Lung (tissue), 16 donors: ENCODE results near the gene NDUFAF5. TPM values are rescaled to one million over a fixed set of nuclear protein-coding genes. Genes with fewer than 3 reads are reported as not detected.
"Not testable (repeated sequence)": the region's sequence is repeated elsewhere in the genome, so short reads cannot be mapped to it uniquely, and the experiment has no call there.

Experiments used
- ATAC-seq: fragments of 200-7000 bp; cut with Tn5 transposase; one replicate; pipeline ENCODE4 v1.9.1; 2020; ENCODE audit warnings: moderate number of reproducible peaks; ENCODE audit not compliant: insufficient read depth, low FRiP score
- DNase-seq, 3 donors: peaks; one replicate each; pipeline ENCODE4 v3.0.0-alpha.2; 2013 to 2017
- H3K27ac ChIP-seq, 2 donors: one replicate each; pipeline ENCODE4 v1.5.1; 2013; ENCODE audit warnings: mild to moderate bottlenecking in 2 of 2, moderate library complexity in 2 of 2, control low read depth in 1 of 2, inconsistent platforms in 1 of 2, low read depth in 1 of 2, low read length in 1 of 2
- H3K27me3 ChIP-seq, 3 donors: one replicate each; pipeline ENCODE4 v1.5.1; 2013; ENCODE audit warnings: low read length in 2 of 3; ENCODE audit not compliant: control insufficient read depth in 3 of 3, insufficient read depth in 3 of 3
- H3K36me3 ChIP-seq, 4 donors: one replicate each; pipeline ENCODE4 v1.5.1; 2013; ENCODE audit warnings: low read length in 4 of 4, mild to moderate bottlenecking in 1 of 4, moderate library complexity in 1 of 4; ENCODE audit not compliant: control insufficient read depth in 4 of 4, insufficient read depth in 4 of 4
- H3K4me1 ChIP-seq, 5 donors: one replicate each; pipeline ENCODE4 v1.5.1; 2013; ENCODE audit warnings: low read length in 5 of 5, mild to moderate bottlenecking in 2 of 5, moderate library complexity in 1 of 5; ENCODE audit not compliant: control insufficient read depth in 5 of 5, insufficient read depth in 5 of 5
- H3K4me3 ChIP-seq: one replicate; pipeline ENCODE4 v1.5.1; 2013; ENCODE audit warnings: mild to moderate bottlenecking, control low read depth, moderate library complexity
- H3K9ac ChIP-seq, 2 donors: one replicate each; pipeline ENCODE4 v1.5.1; 2013; ENCODE audit warnings: low read length in 2 of 2, control low read depth in 1 of 2; ENCODE audit not compliant: insufficient read depth in 1 of 2
- H3K9me3 ChIP-seq, 4 donors: one replicate each; pipeline ENCODE4 v1.5.1; 2013; ENCODE audit warnings: low read length in 3 of 4, mild to moderate bottlenecking in 1 of 4, moderate library complexity in 1 of 4; ENCODE audit not compliant: control insufficient read depth in 4 of 4, insufficient read depth in 3 of 4
- CTCF ChIP-seq: IDR thresholded peaks from 2 replicates; pipeline ENCODE4 v1.5.1; 2012; ENCODE audit warnings: mild to moderate bottlenecking; ENCODE audit errors: control extremely low read depth, extremely low read depth
- WGBS, 2 donors: extraction: QIAGEN DNeasy Blood & Tissue Kit; methylation state at CpG; one replicate each; pipeline ENCODE4 v1.1.7; 2013; 5-methylcytosine and 5-hydroxymethylcytosine counted together
- long read RNA-seq, 5 donors: transcript quantifications; one replicate each; lab custom pipeline, GENCODE V29; 2026
- polyA plus RNA-seq, 2 donors: library from polyadenylated mRNA; stranded (reverse); fragments of 200-250 nt; gene quantifications; one replicate each; pipeline ENCODE4 v1.2.1, GENCODE V29; 2013
- total RNA-seq, 2 donors: library from RNA; depleted of rRNA in 1 of 2; stranded (reverse); fragments of >200 nt in 1 of 2; gene quantifications; one replicate each; pipeline ENCODE4 v1.2.1, GENCODE V29; 2014 to 2021
- donor health status: control.
- donor health status: control.
- donor health status: Bipolar disorder and iron deficiency.
- donor health status: healthy.
- donor health status: DM: yes; HTN: yes; CAD: no.

The NDUFAF5 gene
- 10 to 100 TPM; 16.6 to 23.7 TPM for total RNA-seq
- polyA plus RNA-seq = 10 to 100 TPM; 11.3 to 29.8 TPM
- long read RNA-seq, donor 1, partial matches to known transcripts = 0 of 4 reads
- long read RNA-seq, donor 1, other reads (novel, unspliced or antisense) = 0 of 4 reads
- long read RNA-seq, donor 2, full-length matches to known transcripts = 2 of 2 reads
- long read RNA-seq, donor 2, partial matches to known transcripts = 0 of 2 reads
- long read RNA-seq, donor 2, other reads (novel, unspliced or antisense) = 0 of 2 reads
- long read RNA-seq, donor 3, full-length matches to known transcripts = 4 of 4 reads
- long read RNA-seq, donor 3, partial matches to known transcripts = 0 of 4 reads
- long read RNA-seq, donor 3, other reads (novel, unspliced or antisense) = 0 of 4 reads
- long read RNA-seq, donor 4, full-length matches to known transcripts = 2 of 2 reads
- long read RNA-seq, donor 4, partial matches to known transcripts = 0 of 2 reads
- long read RNA-seq, donor 4, other reads (novel, unspliced or antisense) = 0 of 2 reads
- long read RNA-seq, donor 5, partial matches to known transcripts = 0 of 6 reads
- long read RNA-seq, donor 5, other reads (novel, unspliced or antisense) = 0 of 6 reads

DNA sequence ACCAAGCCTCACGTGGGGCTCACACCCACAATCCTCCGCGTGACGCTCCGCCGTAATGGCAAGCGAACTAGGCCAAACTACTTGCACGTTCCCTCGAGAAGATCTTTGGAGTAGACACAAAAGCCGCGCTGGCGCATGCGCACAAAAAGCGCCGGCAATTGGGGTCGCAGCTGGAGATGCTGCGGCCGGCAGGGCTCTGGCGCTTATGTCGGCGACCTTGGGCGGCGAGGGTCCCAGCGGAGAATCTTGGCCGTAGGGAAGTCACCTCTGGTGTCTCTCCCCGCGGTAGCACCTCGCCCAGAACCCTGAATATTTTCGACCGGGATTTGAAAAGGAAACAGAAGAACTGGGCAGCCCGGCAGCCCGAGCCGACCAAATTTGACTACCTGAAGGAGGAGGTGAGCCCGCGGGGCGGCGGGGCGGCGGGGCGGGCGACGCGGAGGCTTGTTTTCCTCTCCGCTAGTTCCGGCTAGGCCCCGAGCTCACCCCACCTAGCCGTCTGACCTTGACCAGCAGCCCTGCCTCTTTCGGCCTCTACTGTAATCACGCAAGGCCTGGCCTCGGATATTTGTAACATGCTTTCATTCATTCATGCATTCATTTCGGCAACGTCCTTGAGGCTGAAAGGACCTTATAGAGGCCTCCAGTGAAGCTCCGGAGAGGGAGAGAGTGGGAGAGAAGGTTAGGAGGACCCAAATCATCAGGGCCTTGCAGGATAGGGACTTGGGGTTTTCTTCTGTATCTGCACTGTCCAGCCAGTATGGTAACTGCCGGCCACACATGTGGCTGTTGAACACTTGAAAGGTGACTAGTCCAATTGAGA lies at the start of gene NDUFAF5, which contains the start of gene ESF1:
NDUFAF5 (plus strand) TSS at position 136 of the 823 bp plus-strand sequence; CDS start at position 177, 41 bp downstream.
ESF1 (minus strand) TSS at position 27 of the 823 bp plus-strand sequence. CDS start 1,779 bp downstream, outside the sequence.
- DNase-seq (peak; percentile 96 to 98 (median 98)), ATAC-seq (peak; percentile 98)
- no peaks in the 10 kb centered on the region for H3K9me3 ChIP-seq
- H3K36me3 ChIP-seq = peaks cover 8 to 26% (median 13%) of the 10 kb centered on the region in 4 donors
- H3K9ac ChIP-seq = peak within 1 kb of the TSS; percentile 65 to 90
- H3K27ac ChIP-seq = peak within 1 kb of the TSS; percentile 85 to 90
- WGBS, 2 donors = 0% methylated on average over 54 of the region's 54 CpGs
- no peaks in the 10 kb centered on the region for H3K27me3 ChIP-seq
- peaks cover 5 to 18% (median 8%) of the 10 kb centered on the region in 5 donors for H3K4me1 ChIP-seq
- peak within 1 kb of the TSS; percentile 81 for H3K4me3 ChIP-seq
- TF ChIP-seq CTCF = no peak

DNA sequence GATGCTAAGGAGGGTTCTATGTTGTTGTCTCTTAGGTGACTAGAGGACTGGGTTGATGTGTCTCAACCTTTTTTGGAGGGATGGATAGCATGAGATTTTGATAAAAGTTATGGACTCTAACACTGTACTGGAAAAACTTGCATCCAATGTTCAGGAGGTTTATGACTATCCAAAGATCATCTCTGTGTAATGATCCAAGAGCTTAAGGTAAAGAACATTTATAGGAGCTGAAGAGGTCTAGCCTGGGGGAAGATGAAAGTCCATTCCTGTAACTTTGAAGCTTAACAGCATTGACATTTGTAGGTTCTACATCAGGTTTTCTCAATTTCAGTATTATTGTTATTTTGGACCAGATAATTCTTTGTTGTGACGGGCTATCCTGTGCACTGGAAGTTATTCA lies 49.0 kb upstream of the NDUFAF5 start:
- Histone ChIP-seq H3K27ac (no peak overlapping the region), H3K4me3 (no peak overlapping the region), H3K9ac (no peak overlapping the region), H3K27me3 (no peaks in the 10 kb centered on the region), H3K4me1 (peaks cover 0 to 24% (median 0%) of the 10 kb centered on the region in 5 donors), H3K9me3 (no peaks in the 10 kb centered on the region), H3K36me3 (peaks cover 7 to 27% (median 18%) of the 10 kb centered on the region in 4 donors)
- TF ChIP-seq CTCF = no peak
- ATAC-seq (no peak), DNase-seq (no peak)
- 90 to 92% methylated on average over 1 of the region's 1 CpG for WGBS, 2 donors

DNA sequence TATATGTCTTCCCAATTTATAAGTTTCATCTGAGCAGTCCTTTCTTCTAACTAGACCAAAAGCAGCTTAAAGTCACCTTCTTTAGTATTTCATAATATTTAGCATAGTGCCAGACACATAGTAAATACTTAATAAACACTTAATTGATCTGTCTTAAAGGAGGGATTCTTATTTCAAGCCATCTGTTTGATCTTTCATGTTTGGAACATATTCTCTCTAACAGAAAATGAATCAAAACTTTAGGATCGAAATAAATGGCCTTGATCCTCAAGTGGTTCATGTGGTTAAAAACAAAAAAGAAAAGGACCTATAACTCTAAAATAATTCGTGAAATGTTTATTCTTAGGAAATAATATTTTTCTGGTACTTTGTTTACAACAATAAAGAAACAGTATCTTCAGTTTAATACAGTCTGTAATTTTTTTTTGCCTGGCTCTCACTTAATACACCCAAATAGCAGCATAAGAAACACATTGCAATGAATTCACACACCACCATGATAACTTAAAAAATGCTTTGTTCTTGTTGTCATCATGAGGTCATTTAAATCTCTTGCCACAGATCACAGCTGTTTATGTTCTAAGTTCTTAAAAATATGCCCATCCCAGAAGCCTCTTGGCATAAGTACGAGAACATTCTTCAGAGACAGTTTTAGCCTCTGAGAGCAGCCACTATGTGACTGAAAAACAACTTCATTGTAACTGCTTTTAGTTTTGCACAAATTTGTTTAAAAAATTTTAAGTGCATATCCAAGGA lies 48.2 kb upstream of the NDUFAF5 start:
- DNase-seq (peak; percentile 14 to 95 (median 93)), ATAC-seq (no peak)
- TF ChIP-seq CTCF = no peak
- Histone ChIP-seq H3K27me3 (no peaks in the 10 kb centered on the region), H3K36me3 (peaks cover 6 to 31% (median 22%) of the 10 kb centered on the region in 4 donors), H3K9ac (no peak overlapping the region), H3K9me3 (peaks cover 0 to 6% (median 4%) of the 10 kb centered on the region in 4 donors), H3K27ac (no peak overlapping the region), H3K4me1 (peaks cover 0 to 24% (median 0%) of the 10 kb centered on the region in 5 donors), H3K4me3 (no peak overlapping the region)
- WGBS, 2 donors = 73 to 85% methylated on average over 3 of the region's 3 CpGs

GRCh38 chr20:13738187-13738586 lies 46.6 kb upstream of the NDUFAF5 start:
- H3K27ac ChIP-seq, DNase-seq, H3K27me3 ChIP-seq, ATAC-seq, H3K9ac ChIP-seq, H3K9me3 ChIP-seq, H3K4me3 ChIP-seq: not testable (repeated sequence)
- peaks cover 3 to 28% (median 10%) of the 10 kb centered on the region in 4 donors for H3K36me3 ChIP-seq
- peaks cover 0 to 24% (median 0%) of the 10 kb centered on the region in 5 donors for H3K4me1 ChIP-seq
- WGBS, 2 donors = 96 to 98% methylated on average over 1 of the region's 1 CpG
